ENCODE results near the gene SLC2A5.
"Not testable (repeated sequence)": the region's sequence is repeated elsewhere in the genome, so short reads cannot be mapped to it uniquely, and the experiment has no call there.

Gene SLC2A5

DNA sequence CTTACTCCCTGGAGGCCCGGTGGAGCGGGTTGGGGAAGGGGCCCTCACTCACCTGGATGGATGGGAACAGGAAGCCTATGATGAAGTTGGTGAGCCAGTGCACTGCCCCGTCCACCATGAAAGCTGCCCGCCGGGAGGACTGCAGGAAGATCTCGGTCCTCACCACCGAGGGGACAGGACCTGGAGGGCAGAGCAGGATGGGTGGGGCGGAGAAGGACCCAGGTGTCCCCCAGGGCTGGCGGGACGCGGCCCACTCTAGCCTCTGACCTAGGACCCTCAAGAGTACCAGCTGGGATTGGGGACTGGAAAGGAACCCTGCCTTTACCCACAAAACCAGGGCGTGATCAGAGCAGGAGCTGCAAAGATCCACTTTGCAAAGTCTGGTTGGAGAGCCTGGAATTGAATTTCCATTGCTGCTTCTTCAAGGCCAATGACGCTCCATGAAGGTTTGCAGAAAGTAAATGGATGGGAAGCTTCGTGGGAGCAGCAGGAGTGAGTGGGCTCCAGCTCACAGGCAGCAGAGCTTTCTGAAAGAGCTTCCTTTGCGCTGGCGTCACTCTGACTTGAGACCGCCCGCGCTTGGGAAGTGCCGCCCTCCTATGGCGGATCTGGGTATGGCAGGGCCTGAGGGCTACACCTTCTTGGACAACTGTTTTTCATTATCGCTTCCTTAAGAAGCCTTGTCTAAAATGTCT, 64.6 kb downstream of the SLC2A5 start:
- DNase-seq (ENCODE audit: low spot score): peak; percentile 57

- DNase-seq (ENCODE audit: low spot score): no peak
These were observed 65.3 kb downstream of the SLC2A5 start for GRCh38 chr1:9004031-9004699.

GRCh38 chr1:9002215-9002560, 67.2 kb downstream of the SLC2A5 start:
- not testable (repeated sequence) for DNase-seq (ENCODE audit: low spot score)

- DNase-seq (ENCODE audit: low spot score): not testable (repeated sequence)
These were observed 67.8 kb downstream of the SLC2A5 start for GRCh38 chr1:9001534-9002214.

- DNase-seq (ENCODE audit: low spot score): not testable (repeated sequence)
These were observed 75.3 kb downstream of the SLC2A5 start for GRCh38 chr1:8993962-8994675.

DNA sequence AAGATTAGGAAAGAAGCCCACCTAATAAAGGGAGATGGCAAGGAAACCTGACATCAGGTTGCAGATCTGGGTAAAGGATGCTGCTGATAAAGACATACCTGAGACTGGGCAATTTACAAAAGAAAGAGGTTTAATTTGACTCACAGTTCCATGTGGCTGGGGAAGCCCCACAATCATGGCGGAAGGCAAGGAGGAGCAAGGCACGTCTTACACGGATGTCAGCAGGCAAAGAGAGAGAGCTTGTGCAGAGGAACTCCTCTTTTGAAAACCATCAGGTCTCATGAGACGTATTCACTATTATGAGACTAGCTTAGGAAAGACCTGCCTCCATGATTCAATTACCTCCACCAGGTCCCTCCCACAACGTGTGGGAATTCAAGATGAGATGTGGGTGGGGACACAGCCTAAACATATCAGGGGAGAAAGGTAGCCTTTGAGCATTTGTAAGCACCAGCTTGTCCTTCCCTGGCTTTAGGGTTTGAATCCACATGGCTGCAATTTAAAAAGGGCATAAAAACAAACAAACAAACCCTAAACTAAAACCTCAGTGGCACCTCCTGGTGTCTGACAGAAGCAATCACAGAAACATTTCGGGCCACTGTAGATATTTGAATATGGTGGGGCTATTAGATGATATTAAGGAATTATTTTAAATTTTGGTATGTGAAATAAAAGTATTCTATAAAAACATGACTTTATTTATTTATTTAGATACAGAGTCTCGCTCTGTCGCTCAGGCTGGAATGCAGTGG, 76.3 kb downstream of the SLC2A5 start:
- DNase-seq (ENCODE audit: low spot score): no peak

DNA sequence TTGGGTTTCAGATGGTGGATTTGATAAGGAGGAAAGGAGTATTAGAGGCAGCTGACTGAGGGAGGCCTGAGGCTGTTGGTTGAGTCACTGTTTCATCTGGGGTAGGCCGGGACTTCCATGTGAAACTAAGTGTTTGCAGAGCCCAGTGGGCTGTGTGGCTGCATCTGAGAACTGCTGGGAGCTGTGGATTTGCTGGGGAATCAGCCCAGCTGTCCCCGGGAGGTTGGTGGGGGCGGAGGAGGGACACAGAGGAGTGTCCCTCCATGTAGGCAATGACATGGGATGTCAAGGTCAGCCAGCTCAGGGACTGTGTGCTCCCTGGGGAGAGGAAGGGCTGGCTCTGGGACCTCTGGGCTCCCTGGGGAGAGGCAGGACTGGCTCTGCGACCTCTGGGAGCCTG, 79.6 kb downstream of the SLC2A5 start:
- DNase-seq (ENCODE audit: low spot score): no peak

- no peak for DNase-seq (ENCODE audit: low spot score)
These were observed 80.4 kb downstream of the SLC2A5 start for GRCh38 chr1:8989061-8989460.

DNA sequence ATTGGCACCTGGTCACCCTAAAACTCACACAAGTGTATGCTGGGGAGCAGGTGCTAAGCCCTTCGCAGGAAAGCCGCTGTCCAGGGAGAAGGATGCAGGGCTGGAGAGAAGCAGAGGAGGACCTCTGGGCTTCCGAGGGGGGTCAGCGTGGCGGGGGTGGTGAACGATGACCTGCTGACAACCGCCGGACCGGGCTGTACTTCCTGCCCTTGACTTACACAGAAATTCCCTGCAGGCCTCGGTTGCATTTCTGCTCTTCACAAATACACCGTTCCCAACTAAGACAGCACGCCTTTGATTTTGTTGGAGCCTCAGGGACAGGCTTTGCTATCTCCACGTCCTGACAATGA, 80.8 kb downstream of the SLC2A5 start:
- DNase-seq (ENCODE audit: low spot score): no peak

GRCh38 chr1:8987881-8988617, 81.4 kb downstream of the SLC2A5 start:
- no peak for DNase-seq (ENCODE audit: low spot score)

DNA sequence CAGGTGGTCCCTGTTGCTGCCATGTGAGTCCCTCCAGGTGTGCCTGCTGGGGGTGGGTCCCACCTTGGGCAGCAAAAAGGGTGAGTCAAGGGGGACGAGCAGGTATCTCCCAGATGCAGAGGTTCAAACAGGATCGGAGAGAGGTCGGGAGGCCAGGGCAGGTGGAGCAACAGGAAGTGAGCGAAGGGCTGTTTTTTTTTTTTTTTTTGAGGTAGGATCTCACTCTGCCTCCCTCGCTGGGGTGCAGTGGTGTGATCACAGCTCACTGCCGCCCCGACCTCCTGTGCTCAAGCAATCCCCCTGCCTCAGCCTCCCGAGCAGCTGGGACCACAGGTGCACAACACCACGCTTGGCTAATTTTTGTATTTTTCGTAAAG, 82.6 kb downstream of the SLC2A5 start:
- no peak for DNase-seq (ENCODE audit: low spot score)

DNA sequence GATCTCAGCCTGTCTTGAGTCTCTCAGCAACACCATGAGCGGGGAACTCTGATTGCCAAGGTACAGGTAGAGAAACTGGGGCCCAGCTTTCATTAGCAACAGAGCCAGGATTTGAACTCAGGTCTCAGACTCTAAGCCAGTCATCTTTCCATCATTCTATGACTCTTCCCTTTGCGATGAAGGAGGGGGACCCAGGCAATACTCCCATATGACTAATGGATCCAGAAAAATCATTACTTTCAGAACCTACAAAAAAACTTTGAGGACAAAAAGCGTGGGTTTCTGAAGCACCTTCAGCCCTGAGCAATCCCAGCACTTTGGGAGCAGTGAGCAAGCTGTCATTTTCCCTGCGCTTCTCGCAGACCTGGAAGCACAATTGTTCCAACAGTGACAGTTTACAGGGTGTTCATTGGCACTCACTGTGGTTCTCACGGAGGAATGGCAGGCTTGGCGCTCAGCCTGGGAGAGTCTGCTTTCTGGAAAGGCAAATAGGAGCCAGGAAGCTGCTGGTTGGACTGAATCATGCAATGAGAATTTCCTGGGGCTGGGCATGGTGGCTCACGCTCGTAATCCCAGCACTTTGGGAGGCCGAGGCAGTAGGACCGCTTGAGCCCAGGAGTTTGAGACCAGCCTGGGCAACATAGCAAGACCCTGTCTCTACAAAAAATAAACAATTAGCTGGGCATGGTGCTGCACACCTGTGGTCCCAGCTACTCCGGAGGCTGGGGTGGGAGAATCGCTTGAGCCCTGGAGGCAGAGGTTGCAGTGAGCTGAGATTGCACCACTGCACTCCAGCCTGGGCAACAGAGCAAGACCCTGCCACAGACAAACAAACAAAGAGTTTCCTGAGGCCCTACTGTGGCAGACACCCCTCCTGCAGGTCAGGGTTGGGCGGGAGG, 83.3 kb downstream of the SLC2A5 start:
- peak; percentile 61 for DNase-seq (ENCODE audit: low spot score)
